H9 (cell line): Measurements from ENCODE around the gene SUMO4. TPM values are rescaled to one million over a fixed set of nuclear protein-coding genes. Genes with fewer than 3 reads are reported as not detected.

Experiments used
- DNase-seq: peaks from one replicate; pipeline ENCODE4 v3.0.0-alpha.2; 2017
- H2AFZ ChIP-seq: one replicate; pipeline ENCODE4 v1.6.1; 2013; ENCODE audit warnings: mild to moderate bottlenecking, low read length, control low read depth, moderate library complexity
- H2AK5ac ChIP-seq: 2 replicates; pipeline ENCODE4 v1.6.1; 2013; ENCODE audit warnings: low read length, control low read depth, mixed read lengths; ENCODE audit not compliant: insufficient read length
- H2BK120ac ChIP-seq: one replicate; pipeline ENCODE4 v1.6.1; 2013; ENCODE audit warnings: low read depth, mild to moderate bottlenecking, low read length, control low read depth, inconsistent platforms; ENCODE audit not compliant: poor library complexity, severe bottlenecking
- H2BK12ac ChIP-seq: 2 replicates; pipeline ENCODE4 v1.6.1; 2013; ENCODE audit warnings: low read length, control low read depth, mixed read lengths, low read depth; ENCODE audit not compliant: insufficient read length
- H2BK15ac ChIP-seq: 2 replicates; pipeline ENCODE4 v1.6.1; 2013; ENCODE audit warnings: low read depth, low read length, control low read depth
- H2BK20ac ChIP-seq: one replicate; pipeline ENCODE4 v1.6.1; 2013; ENCODE audit warnings: low read depth, mild to moderate bottlenecking, low read length, control low read depth, inconsistent platforms; ENCODE audit not compliant: poor library complexity, severe bottlenecking
- H2BK5ac ChIP-seq: 2 replicates; pipeline ENCODE4 v1.6.1; 2013; ENCODE audit warnings: low read length, control low read depth, mixed read lengths; ENCODE audit not compliant: insufficient read length
- H3K14ac ChIP-seq: 2 replicates; pipeline ENCODE4 v1.6.1; 2013; ENCODE audit warnings: low read length, control low read depth; ENCODE audit not compliant: insufficient read depth
- H3K18ac ChIP-seq: 2 replicates; pipeline ENCODE4 v1.6.1; 2013; ENCODE audit warnings: low read depth, mild to moderate bottlenecking, mixed read lengths, low read length, control low read depth; ENCODE audit not compliant: insufficient read length
- H3K23ac ChIP-seq: 2 replicates; pipeline ENCODE4 v1.6.1; 2013; ENCODE audit warnings: low read length, control low read depth, mixed read lengths, low read depth; ENCODE audit not compliant: insufficient read length
- H3K23me2 ChIP-seq: 2 replicates; pipeline ENCODE4 v1.6.1; 2013; ENCODE audit warnings: low read depth, mild to moderate bottlenecking, mixed read lengths, low read length, control low read depth; ENCODE audit not compliant: insufficient read length, poor library complexity, severe bottlenecking
- H3K27ac ChIP-seq: 2 replicates; pipeline ENCODE4 v1.5.1; 2013; ENCODE audit warnings: low read length, control low read depth, mixed read lengths, low read depth; ENCODE audit not compliant: insufficient read length
- H3K27me3 ChIP-seq: 2 replicates; pipeline ENCODE4 v1.6.1; 2013; ENCODE audit warnings: low read length, control low read depth, inconsistent platforms; ENCODE audit not compliant: insufficient read depth
- H3K4ac ChIP-seq: 2 replicates; pipeline ENCODE4 v1.6.1; 2013; ENCODE audit warnings: low read depth, mild to moderate bottlenecking, control low read depth, inconsistent platforms, low read length, moderate library complexity
- H3K4me1 ChIP-seq: 2 replicates; pipeline ENCODE4 v1.6.1; 2013; ENCODE audit warnings: low read length, control low read depth, inconsistent platforms; ENCODE audit not compliant: insufficient read depth
- H3K4me2 ChIP-seq: 2 replicates; pipeline ENCODE4 v1.6.1; 2013; ENCODE audit warnings: low read length, control low read depth, mixed read lengths; ENCODE audit not compliant: insufficient read length, insufficient read depth
- H3K56ac ChIP-seq: 2 replicates; pipeline ENCODE4 v1.6.1; 2013; ENCODE audit warnings: low read depth, mild to moderate bottlenecking, mixed read lengths, low read length, control low read depth; ENCODE audit not compliant: insufficient read length
- H3K79me1 ChIP-seq: 2 replicates; pipeline ENCODE4 v1.6.1; 2013; ENCODE audit warnings: low read depth, mild to moderate bottlenecking, moderate library complexity, low read length, control low read depth, inconsistent platforms; ENCODE audit not compliant: insufficient read depth, poor library complexity, severe bottlenecking
- H3K79me2 ChIP-seq: 2 replicates; pipeline ENCODE4 v1.6.1; 2013; ENCODE audit warnings: low read length, control low read depth, inconsistent platforms; ENCODE audit not compliant: insufficient read depth
- H3K9ac ChIP-seq: 2 replicates; pipeline ENCODE4 v1.6.1; 2013; ENCODE audit warnings: low read length, control low read depth, mixed read lengths; ENCODE audit not compliant: insufficient read length; ENCODE audit errors: extremely low read depth
- H3K9me3 ChIP-seq: one replicate; pipeline ENCODE4 v1.6.1; 2013; ENCODE audit warnings: low read depth, low read length, inconsistent platforms; ENCODE audit not compliant: control insufficient read depth
- H3T11ph ChIP-seq: one replicate; pipeline ENCODE4 v1.6.1; 2013; ENCODE audit warnings: mild to moderate bottlenecking, low read length, control low read depth, inconsistent platforms
- H4K20me1 ChIP-seq: one replicate; pipeline ENCODE4 v1.6.1; 2013; ENCODE audit not compliant: control insufficient read depth, insufficient read length, insufficient read depth
- H4K5ac ChIP-seq: 2 replicates; pipeline ENCODE4 v1.6.1; 2013; ENCODE audit warnings: low read depth, mild to moderate bottlenecking, mixed read lengths, low read length, control low read depth; ENCODE audit not compliant: insufficient read length
- H4K8ac ChIP-seq: replicated peaks from 2 replicates; pipeline ENCODE4 v1.6.1; 2013; ENCODE audit warnings: low read length, control low read depth, mixed read lengths, low read depth; ENCODE audit not compliant: insufficient read length
- H4K91ac ChIP-seq: 2 replicates; pipeline ENCODE4 v1.6.1; 2013; ENCODE audit warnings: low read depth, mild to moderate bottlenecking, moderate library complexity, mixed read lengths, low read length, control low read depth; ENCODE audit not compliant: insufficient read length
- H3K27ac Mint-ChIP-seq, 3 experiments: 2 replicates in 2 of 3; 3 replicates in 1 of 3; pipeline ENCODE4 v1.8.0; 2020 to 2021; ENCODE audit warnings: mixed read lengths in 3 of 3, mild to moderate bottlenecking in 1 of 3, moderate library complexity in 1 of 3
- H3K27me3 Mint-ChIP-seq: 2 replicates; pipeline ENCODE4 v1.8.0; 2021; ENCODE audit warnings: low read depth, mild to moderate bottlenecking, moderate library complexity, mixed read lengths
- H3K36me3 Mint-ChIP-seq, 3 experiments: 2 replicates in 2 of 3; 3 replicates in 1 of 3; pipeline ENCODE4 v1.8.0; 2020 to 2021; ENCODE audit warnings: low read depth in 3 of 3, mixed read lengths in 3 of 3; ENCODE audit not compliant: insufficient read depth in 1 of 3
- H3K4me1 Mint-ChIP-seq, 2 experiments: 2 replicates each; pipeline ENCODE4 v1.8.0; 2020; ENCODE audit warnings: mixed read lengths in 2 of 2
- H3K4me3 Mint-ChIP-seq, 2 experiments: 2 replicates in 1 of 2; 3 replicates in 1 of 2; pipeline ENCODE4 v1.8.0; 2020 to 2021; ENCODE audit warnings: mild to moderate bottlenecking in 2 of 2, mixed read lengths in 2 of 2, moderate library complexity in 1 of 2
- H3K9me3 Mint-ChIP-seq, 2 experiments: 2 replicates in 1 of 2; 3 replicates in 1 of 2; pipeline ENCODE4 v1.8.0; 2020; ENCODE audit warnings: mild to moderate bottlenecking in 2 of 2, mixed read lengths in 2 of 2, moderate library complexity in 1 of 2
- CTCF ChIP-seq: fragments of 200-600 bp; sonication (generic); conservative IDR thresholded peaks from 3 replicates; pipeline ENCODE4 v1.8.0; 2021; ENCODE audit warnings: antibody characterized with exemption, mild to moderate bottlenecking
- total RNA-seq: library from RNA; stranded (reverse); gene quantifications from 2 replicates; pipeline ENCODE4 v1.2.1, GENCODE V29; 2021

The SUMO4 gene
- total RNA-seq, 1 experiment from 2014 or later: 1.5 TPM

DNA sequence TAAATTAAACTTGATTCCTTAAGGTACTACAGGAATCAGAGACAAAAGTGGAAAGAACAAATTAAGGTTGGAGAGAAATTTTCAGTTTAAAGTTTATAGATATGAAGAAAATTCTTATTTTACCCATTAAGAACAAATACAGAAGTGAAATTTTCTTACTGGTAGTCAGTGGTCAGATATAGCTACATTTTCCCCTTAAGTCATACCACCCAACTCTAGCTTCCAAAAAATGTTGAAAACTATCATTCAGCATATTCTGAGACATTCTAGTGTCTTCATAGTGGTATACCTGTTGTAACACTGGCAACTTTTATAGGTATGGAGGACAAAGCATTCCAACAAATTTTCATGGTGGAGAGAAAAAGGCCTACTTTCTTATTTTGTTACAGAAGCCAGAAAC is 15.6 kb upstream of the SUMO4 start:
- H3K9me3 Mint-ChIP-seq: peaks cover 0 to 2% of the 10 kb centered on the region in 2 experiments; a peak in 2 of 5 replicates
- no peaks in the 10 kb centered on the region for H3K23me2 ChIP-seq
- H3K4me3 Mint-ChIP-seq: no peak overlapping the region
- H2BK12ac ChIP-seq: no peak overlapping the region
- no peak for TF ChIP-seq CTCF
- no peaks in the 10 kb centered on the region for H3K4me1 ChIP-seq
- no peak overlapping the region for H3K56ac ChIP-seq
- H3K27ac Mint-ChIP-seq: no peak overlapping the region
- DNase-seq: no peak
- H3K79me2 ChIP-seq: no peaks in the 10 kb centered on the region; the same call in 1 of the 2 replicates
- peaks cover 14 to 40% (median 27%) of the 10 kb centered on the region in 3 experiments; a peak in 6 of 7 replicates for H3K36me3 Mint-ChIP-seq
- peaks cover 6% of the 10 kb centered on the region for H3K79me1 ChIP-seq
- H3K18ac ChIP-seq: no peak overlapping the region
- H3K4me1 Mint-ChIP-seq: no peaks in the 10 kb centered on the region
- no peaks in the 10 kb centered on the region for H3K9me3 ChIP-seq
- no peaks in the 10 kb centered on the region for H4K20me1 ChIP-seq
- no peak overlapping the region for H4K8ac ChIP-seq
- no peak overlapping the region for H3K27ac ChIP-seq
- no peak overlapping the region for H3K4ac ChIP-seq
- H3K27me3 ChIP-seq: no peaks in the 10 kb centered on the region
- H2BK15ac ChIP-seq: no peak overlapping the region
- no peak overlapping the region for H2BK5ac ChIP-seq
- no peak overlapping the region for H3K23ac ChIP-seq
- no peak overlapping the region for H3K4me2 ChIP-seq
- no peak overlapping the region for H4K5ac ChIP-seq
- no peak overlapping the region for H2AK5ac ChIP-seq
- no peak overlapping the region for H3K14ac ChIP-seq
- no peak overlapping the region for H2BK120ac ChIP-seq
- H3T11ph ChIP-seq: no peak overlapping the region
- H2BK20ac ChIP-seq: no peak overlapping the region
- H3K27me3 Mint-ChIP-seq: no peaks in the 10 kb centered on the region
- H3K9ac ChIP-seq: no peak overlapping the region
- no peak overlapping the region for H4K91ac ChIP-seq
- no peak overlapping the region for H2AFZ ChIP-seq
